HK-2 (cell line): ENCODE data around the gene PSMB5.
A peak's percentile ranks its signal among the peaks of the same experiment; 100 is the strongest.
"Not testable (repeated sequence)": the region's sequence is repeated elsewhere in the genome, so short reads cannot be mapped to it uniquely, and the experiment has no call there.

Source experiments
- DNase-seq: peaks from one replicate; pipeline ENCODE4 v3.0.0-alpha.2; 2018; ENCODE audit not compliant: unreplicated experiment

Gene PSMB5

DNA sequence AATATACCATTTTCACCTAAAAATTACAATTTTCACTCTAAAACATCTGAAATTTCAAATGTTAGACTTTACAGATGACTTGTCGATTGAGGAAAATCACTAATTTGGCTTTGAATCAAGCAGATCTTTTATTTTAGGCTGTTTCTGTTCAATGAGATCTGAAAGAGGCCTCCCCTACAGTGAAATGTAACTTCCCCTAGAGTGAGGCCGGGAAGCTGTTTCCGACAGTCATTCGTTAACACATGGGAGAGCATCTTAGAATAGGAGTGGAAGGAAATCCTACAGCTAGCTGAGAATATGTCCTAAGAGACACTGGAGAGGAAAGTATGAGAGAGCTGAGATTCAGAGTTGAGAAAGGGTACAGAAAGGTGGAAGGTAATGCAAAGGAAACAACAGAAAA is 19.1 kb downstream of the PSMB5 start:
- DNase-seq = no peak

DNA sequence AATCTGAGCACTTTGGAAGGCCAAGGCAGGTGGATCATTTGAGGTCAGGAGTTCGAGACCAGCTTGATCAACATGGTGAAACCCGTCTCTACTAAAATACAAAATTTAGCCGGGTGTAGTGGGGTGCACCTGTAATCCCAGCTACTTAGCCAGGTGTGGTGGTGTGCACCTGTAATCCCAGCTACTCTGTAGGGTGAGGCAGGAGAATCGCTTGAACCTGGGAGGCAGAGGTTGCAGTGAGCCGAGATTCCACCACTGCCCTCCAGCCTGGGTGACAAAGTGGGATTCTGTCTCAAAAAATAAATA is 21.0 kb downstream of the PSMB5 start:
- DNase-seq = not testable (repeated sequence)

DNA sequence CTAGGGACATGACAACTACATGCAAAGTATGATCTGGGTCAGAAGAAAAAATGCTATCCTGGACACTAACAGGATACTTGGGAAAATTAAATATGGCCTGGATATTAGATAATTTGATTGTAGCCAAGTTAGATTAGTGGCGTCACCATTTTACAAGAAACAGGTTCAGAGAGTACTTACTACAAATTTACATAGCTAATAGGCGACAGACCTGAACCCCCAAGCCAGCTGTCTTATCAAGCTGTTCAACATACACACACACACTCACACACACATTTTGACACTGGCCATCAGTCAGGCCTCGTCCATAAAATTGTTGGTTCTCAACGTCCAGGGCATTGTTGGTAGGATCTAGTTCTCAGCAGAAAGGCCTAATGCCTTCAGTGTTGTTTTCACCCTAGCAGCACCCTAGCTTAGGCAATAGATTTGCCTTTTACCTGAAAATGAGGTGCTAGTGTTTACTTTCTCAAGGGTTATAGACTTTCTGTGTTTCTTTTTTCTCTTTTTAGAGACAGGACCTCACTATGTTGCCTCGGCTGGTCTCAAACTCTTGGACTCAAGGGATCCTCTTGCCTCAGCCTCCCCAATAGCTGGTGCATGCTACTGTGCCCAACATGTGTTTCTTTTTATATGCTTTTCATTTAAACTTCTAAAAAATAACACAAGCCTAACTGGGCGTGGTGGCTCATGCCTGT is 21.5 kb downstream of the PSMB5 start:
- DNase-seq = no peak

DNA sequence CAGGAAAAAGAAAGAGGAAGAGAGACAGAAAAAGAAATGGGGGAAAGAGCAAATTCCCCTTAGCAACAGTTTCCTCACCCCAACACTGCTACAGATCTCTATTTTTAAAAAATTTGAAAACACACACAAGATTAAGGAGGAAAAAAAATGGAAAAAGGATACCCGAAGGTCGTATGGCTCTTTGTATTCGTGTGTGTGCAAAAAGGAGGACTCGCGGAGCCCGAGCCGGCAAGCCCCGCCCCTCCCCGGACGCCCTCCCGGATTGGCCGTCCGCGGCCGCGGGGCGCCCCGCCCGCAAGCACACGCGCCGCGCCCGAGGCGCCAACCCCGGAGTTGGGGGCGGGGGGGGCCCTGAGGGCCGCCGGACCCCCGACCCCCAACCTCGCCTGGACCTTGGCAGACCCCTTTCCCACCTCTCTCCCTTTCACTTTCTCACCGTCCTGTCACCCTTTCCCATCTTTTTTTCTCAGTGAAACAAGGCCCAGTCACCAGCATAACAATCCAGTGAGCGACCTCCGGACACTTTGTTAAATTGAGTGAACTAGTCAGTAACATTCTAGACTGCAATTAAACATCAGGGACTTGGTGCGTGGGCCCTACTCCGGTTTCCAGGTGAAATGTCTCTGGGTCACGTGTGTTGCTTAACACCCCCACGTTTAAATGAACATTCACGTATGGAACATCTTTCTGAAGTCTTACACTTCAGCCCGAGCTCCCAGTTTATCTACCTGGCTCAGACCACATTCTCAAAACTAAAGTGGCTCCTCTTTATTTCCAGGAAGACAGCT is 24.6 kb downstream of the PSMB5 start, which contains the start of gene C14orf93:
Gene C14orf93, minus strand, starts transcription at position 205 of the 788 bp plus-strand sequence. CDS start 11,120 bp downstream, outside the sequence.
- DNase-seq = peak; percentile 59

DNA sequence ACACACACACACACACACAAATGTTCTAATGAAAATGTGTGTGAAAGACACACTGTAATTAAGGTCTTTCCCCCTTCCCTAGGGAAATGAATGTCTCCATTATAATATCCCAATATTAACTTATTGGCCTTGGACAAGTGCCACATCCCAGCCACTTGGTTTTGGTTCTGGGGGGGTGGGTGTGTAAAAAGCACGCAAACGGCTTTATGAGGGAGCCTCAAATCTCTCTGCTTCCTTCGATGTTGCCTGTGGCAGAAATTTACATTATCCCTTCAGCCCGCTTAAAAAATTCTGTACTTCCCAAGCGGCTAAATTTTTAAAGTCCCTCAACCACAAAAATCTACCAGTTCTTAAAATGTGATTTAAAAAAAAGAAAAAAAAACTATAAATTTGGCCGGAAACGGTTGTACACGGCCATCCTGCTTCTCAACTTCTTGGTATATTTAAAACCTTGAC is 25.2 kb downstream of the PSMB5 start:
- DNase-seq = no peak

DNA sequence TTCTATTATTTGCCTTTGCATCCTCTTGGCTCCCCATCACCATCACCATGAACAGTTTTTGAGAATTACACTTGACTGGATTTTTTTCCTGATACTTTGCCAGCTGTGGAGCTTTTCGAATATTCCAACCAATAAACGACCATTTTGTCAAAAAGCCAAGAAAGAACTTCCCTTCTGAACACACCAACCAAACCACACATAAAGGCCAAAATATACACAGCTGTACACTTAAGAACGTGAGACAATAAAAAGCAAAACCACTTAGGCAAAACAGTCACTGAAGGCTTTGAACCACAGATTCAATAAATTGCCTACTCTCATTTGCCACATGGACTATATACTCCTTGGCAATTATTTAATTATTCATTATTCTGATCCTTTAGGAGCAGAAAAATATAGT is 25.9 kb downstream of the PSMB5 start:
- DNase-seq = no peak

DNA sequence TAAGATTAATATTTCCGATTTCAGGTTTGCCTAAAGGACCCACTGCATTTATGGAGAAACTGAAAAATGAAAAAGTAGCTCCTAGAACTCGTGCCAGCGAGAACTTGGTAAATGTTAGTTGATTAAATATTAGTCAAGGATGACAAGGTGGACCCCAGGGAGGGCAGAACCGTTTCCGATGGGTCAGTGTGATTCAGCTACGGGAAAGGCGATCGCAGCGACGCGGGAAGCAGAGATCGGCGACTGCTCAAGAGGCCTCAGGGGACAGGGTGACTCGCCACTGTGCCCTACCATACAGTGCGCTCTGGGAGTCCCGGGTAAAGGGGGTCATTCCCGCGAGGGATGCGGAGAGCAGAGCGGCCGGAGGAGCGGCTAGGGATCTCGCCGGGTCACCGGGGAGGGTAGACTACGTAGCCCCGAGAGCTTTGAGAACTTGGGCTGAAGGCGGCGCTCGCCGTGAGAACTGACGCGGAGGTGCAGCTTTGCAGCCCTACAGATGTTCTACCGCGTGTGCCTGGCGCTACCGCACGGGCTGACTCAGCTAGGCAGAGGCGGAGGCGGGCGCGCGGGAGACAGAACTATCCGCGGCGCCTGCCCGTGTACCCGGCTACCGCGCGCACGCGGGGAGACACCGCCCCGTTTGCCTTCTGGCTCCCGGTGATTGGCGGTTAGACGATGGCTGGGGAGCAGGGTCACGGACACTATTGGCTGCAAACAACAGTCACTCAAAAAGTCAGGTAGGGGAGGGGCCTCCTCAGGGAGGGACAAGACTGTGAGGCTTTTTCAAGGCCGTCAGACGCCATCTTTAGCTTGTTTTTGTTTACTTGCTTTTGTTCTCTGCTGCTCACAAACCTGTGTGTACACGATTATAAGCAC is 27.9 kb downstream of the PSMB5 start:
- DNase-seq = peak; percentile 97

DNA sequence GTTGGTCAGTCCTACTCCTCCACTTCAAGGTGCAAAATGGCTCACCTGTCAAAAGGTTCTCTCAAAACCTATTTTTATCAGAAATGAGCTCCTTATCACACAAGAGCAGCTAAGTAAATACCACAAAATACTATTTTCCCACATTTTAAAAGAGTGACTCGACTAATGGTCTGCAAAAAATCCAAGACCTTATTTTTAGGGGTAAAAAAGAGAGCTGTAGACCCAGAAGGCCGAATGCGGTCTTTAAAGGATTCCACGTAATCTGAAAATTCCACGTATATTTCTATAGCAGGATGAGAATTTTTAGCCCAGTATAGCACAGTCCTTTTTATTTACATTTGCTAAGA is 28.5 kb downstream of the PSMB5 start:
- DNase-seq = no peak

DNA sequence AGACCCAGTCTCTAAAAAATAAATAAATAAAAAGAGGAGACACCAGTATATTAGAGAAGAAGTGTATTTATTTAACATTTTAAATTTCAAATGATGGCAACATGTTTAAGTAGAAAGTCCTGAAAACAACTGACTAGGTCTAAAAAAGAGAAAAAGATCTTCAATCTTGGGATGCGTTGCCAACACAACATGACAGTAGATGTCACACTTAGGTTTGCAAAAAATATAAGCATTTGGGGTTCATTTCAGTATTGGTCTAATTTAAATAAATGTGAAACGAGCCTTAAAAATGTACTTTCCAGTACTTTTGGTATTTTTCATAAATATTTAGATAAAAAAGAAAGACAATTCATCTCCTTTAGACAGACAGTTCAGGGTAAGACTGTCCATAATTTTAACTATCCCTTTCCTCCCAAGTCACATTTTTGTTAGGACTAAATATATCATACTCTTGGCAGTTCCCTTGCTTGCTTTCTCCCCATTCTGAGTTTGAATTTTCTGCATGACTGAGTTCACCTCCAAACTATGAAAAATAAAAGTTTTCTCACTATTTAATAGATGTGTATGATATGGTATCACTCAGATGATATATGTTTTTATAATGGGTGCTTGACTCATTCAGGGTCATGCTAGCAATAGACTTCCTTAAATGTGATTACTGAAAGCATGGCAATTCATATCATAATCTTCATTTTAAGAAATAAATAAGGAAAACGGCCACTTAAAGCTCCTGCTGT is 29.1 kb downstream of the PSMB5 start:
- DNase-seq = no peak

DNA sequence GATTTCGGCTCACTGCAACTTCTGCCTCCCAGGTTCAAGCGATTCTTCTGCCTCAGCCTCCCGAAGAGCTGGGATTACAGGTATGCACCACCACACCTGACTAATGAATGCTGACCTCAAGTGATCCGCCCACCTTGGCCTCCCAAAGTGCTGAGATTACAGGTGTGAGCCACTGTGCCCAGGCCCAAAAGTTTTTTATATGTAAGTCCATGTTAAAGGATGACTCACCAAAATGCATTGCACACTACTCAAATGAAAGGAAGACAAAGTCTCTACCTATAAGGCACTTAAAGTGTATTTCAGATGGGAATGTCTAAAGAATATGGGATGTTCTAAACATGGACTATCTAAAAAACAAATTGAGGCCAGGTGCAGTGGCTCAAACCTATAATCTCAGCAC is 30.4 kb downstream of the PSMB5 start:
- not testable (repeated sequence) for DNase-seq

DNA sequence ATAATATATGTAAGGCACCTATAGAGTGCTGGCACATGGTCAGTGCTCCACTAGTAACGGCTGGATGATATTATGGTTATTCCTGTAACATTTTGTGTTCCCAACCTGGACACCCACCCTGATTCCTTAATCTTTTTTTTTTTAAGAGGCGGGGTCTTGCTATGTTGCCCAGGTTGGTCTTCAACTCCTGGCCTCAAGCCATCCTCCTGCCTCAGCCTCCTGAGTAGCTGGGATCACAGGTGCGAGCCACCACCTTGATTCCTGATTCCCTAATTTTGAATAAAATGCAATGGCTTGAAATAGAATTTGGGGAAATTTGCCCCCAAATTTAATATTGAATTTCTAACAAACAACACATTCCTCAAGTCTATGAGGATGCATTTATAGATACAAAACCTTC is 32.1 kb downstream of the PSMB5 start:
- no peak for DNase-seq

DNA sequence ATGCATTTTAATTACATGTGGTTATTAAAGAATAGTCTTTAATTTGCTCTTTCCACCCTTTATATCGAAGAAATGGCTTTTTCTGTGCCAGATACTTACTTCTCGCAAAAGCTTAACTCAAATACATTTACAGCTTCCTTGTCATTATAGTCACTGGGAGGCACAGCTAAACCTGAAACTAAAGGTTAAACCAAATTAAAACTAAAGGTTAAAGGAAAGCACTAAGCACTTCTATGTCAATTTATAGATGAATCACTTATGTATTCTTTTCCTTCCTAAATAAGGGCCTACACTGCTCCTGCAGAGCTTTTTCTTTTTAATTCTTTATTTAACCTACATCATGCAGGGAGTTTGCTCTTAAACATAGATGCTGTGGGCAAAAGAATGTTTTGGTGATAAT is 33.8 kb downstream of the PSMB5 start:
- DNase-seq = no peak

DNA sequence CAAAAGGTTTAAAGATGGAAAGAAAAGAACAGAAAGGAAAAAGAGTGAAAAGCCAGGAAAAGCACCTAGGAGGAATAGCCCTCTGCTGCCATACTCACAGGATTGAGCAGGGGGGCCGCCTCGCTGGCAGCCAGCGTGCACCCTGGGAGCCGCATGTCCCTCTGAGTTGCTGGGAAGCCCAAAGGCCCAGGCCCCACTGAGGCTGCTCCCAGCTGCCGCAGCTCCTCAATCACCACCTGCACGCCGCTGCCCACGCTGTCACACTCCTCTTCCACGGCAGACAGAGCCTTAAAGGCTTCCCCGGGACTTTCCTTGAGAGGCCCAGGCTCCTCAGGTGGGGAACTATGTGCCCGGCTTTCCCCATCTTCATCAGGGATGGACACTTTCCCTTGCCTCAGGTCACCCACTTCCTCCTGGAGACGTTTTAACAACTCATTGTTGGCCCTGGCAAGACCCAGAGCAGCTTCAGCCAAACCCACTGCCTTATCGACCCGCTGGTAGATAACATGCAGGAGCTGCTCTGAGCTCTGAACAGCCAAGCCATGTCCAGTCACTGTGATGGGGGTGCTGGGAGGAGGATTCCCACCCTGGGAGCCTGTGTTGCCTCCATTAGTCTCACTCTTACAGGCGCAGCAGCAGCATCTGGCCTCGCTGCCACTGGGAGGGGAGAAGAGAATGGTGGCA is 36.2 kb downstream of the PSMB5 start:
- no peak for DNase-seq

DNA sequence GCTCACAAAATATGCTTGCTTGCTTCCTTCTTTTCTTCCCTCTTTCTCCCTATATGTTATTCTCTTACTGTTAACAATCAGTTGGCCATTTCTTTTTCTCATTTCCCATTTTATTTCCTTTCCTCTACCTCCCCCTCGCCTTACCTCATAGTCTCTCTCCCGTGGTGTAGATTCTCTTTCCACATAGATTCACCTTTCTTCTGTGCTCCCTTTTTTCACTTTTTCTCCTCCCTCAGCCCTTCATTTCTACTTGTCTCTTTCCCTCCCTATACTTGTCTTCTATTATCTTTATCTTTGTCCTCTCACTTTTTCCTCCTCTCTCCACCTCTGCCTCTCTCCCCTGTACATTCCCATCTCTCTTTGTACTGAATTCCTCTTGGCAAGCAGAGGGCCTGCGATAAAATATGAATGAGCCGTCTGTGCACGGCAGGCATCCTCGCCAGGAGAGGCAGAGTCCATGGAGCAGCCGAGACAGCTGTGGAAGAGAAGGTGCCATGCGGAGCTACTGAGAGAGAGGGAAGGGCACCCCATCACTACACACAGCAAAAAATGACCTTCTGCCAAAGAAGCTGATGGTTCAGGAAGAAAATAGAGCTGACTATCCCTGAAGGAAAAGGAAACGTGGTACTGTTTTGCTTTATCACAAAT is 36.9 kb downstream of the PSMB5 start:
- no peak for DNase-seq

DNA sequence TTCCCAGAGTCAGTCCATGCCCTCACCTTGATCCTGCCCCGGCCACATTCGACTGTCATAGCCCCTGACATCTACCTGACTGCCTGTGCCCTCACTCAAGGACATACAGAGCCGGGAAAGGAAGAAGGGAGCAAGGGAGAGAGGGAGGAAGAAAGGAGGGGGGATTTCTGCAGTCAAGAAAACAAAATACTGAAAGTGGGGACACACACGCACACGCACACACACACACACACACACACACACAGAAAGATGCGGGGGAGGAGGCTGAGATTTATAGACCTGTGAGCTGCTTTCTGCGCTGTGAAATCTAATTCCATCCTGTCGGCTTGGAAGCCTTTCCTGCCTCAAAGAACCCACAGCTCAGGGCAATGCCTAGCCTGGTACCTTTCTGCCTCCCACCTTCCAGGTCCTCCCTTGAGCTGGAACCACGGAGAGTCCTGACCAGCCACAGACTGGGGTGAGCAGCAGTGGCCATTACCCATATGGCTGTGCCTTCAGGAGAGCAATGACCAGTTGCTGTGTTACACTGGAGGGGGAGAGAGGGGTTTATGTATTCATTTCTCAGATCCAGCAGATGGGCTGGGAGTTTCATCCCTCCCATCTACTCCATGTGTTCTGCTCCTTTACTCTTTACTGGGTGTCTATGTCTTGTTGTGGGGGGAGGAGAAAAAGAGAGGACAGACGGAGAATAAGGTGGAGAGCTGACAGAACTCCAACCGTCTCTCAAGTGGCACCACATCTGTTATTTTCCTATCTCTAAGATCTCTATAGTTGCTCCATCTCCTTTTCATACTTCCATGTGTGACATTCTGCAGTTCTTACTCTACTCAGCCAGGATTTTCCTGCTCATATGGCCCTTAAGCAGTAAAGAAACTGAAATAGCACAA is 37.7 kb downstream of the PSMB5 start:
- no peak for DNase-seq

DNA sequence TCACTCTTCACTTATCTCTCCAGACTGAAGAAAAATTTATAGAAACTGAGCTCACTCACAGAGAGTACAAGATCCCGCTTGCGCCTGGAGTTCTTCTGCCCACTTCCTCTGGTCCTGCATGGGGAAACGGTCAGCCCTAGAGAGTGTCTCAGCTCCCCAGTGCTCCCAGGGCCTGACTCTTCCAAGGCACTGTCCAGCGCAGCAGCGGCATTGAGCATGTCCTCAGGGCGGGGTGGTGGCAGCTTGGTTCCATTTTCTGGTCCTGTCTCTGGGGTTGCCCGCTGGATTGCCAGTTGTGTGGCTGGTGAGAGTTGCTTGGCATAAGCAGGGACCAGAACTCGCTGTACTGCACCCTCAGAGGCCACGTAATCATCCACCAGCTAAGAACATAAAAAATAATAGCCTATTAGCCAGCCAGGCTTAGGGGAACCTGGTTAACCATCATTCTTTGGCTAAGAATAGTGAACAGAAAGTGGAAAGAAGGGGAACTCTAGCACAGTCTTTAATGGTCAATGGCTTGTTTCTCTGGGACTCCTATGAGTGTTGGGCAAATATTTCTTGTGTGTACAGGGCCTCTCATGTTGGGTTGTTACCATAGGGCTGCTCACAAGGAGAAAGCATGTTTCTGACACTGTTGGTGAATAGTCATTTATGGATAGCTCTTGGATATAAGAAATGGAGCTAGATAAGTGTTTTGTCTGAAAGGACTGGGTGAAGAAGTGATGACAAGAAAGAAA is 38.6 kb downstream of the PSMB5 start:
- no peak for DNase-seq

DNA sequence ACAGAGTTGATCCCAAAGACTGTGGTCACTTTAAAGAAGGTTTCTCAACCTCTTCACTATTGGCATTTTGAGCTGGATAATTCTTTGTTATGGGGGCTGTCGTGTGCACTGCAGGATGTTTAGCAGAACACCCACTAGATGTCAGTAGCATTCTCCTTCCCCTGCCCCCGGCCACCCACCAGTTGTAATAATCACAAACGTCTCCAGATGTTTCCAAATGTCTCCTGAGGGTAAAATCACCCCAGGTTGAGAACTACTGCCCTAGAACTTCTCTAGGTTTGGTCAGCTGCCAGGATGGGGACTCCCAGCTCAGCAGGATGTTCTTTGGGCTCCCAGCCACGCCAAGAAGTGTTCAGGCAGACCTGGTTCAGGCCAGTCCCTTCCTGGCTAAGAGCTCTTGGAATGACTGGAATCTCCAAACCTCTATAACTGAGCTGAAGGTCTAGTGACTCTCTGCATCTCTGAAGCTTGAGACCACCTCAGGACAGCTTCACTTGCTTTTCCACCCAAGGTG is 39.9 kb downstream of the PSMB5 start:
- peak; percentile 18 for DNase-seq

DNA sequence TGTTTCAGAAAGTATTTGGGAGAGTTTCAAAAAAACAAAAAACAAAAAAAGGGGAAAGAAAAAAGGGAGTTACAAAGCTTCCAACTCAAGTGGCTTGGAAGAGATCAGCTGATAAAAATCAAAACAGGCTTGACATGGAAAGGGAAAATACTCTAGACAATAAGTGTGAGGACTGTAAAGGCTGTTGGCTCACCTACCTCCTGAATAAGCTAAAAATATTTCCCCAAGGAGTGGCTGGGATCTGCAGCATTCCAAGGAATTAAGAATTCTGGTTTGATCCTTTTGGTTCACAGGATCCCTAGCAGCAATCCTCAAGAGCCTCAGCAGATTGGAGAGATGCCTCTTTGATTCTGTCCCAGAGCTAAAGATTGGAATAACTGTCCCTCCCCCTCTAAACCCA is 41.2 kb downstream of the PSMB5 start:
- DNase-seq = no peak

DNA sequence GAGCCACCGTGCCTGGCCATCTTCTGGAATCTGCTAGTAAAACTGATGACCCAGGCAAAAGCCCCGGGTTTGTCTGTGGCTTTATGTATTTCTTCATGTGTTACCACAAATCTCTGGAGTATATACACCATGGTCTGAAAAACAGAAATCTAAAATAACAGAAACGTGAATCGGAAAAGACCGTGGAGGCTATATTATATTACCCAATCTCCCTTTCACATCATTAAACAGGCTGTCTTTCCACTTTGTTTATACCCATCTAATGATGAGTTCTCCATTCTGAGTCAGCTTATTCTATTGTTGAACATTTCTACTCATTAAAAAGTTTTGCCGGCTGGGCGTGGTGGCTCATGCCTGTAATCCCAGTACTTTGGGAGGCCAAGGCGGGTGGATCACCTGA is 42.8 kb downstream of the PSMB5 start:
- DNase-seq = no peak
